NT2/D1 (cell line): ENCODE results near the gene AHR.
"Not testable (repeated sequence)": the region's sequence is repeated elsewhere in the genome, so short reads cannot be mapped to it uniquely, and the experiment has no call there.

ENCODE experiments used
- DNase-seq: peaks from one replicate; pipeline ENCODE4 v3.0.0-alpha.2; 2011; ENCODE audit warnings: low read depth, low spot score
- H3K27me3 ChIP-seq: 2 replicates; pipeline ENCODE4 v1.6.0; 2011; ENCODE audit warnings: mild to moderate bottlenecking; ENCODE audit not compliant: insufficient read length, insufficient read depth
- H3K36me3 ChIP-seq: 2 replicates; pipeline ENCODE4 v1.6.1; 2011; ENCODE audit warnings: mild to moderate bottlenecking, low read length, mixed read lengths; ENCODE audit not compliant: insufficient read depth, insufficient read length
- H3K4me1 ChIP-seq: 2 replicates; pipeline ENCODE4 v1.5.1; 2011; ENCODE audit not compliant: insufficient read depth, insufficient read length
- H3K4me3 ChIP-seq: 2 replicates; pipeline ENCODE4 v1.5.1; 2011; ENCODE audit warnings: low read depth; ENCODE audit not compliant: insufficient read length
- H3K9ac ChIP-seq: 2 replicates; pipeline ENCODE4 v1.6.0; 2011; ENCODE audit warnings: low read depth; ENCODE audit not compliant: insufficient read length
- H3K9me3 ChIP-seq: 2 replicates; pipeline ENCODE4 v1.5.1; 2011; ENCODE audit warnings: mild to moderate bottlenecking, low read length; ENCODE audit not compliant: insufficient read depth
- SUZ12 ChIP-seq: IDR thresholded peaks from 2 replicates; pipeline ENCODE4 v1.6.1; 2011; ENCODE audit not compliant: insufficient read length, insufficient read depth; ENCODE audit errors: extremely low read depth
- YY1 ChIP-seq: IDR thresholded peaks from 2 replicates; pipeline ENCODE4 v1.6.1; 2011; ENCODE audit not compliant: insufficient read length, insufficient read depth
- ZNF274 ChIP-seq: IDR thresholded peaks from 2 replicates; pipeline ENCODE4 v1.6.1; 2011; ENCODE audit warnings: mild to moderate bottlenecking, low read depth, low read length

The AHR gene

DNA sequence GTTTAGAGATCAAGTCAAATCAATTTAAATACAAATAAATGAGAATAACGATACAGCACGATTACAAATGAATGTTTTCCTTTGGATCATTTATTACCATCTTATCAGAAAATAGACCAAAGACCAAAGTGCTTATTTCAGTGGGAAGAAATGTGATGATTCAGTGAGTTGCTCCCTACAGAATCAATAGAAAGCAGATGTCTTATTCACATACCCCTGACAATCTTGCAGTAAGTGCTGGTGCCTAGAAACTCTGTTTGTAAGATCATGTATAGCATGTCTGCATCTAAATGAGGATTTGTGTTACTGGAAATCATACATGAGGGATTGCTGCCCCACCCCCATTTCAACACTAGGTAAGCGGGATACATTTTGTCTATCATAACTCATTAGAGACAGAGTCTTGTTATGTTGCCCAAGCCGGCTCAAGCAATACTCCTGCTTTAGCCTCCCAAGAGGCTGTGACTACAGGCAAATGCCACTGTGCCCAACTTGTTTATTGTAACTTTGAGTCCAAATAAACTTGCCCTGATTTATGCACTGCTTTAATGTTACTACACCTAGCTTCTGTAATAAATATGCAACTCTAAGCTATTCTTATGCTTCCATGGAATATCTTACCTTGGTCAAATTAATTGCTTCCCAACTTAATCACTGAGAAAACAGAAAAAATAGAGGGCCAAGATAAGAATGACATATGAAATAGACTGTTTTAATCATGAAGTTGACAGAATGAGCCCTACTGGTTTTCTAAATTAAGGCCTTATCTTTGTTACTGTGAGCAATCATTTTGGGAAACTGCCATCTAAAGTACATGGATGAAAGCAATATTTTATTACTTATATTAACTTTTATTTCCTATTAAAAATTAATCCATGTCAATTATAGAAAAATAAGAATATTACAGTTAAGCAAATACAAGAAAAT, 82.5 kb downstream of the AHR start:
- no peak for DNase-seq
- H3K9me3 ChIP-seq: no peaks in the 10 kb centered on the region
- no peaks in the 10 kb centered on the region for H3K4me1 ChIP-seq
- no peaks in the 10 kb centered on the region for H3K27me3 ChIP-seq
- H3K36me3 ChIP-seq: no peaks in the 10 kb centered on the region
- no peak overlapping the region for H3K9ac ChIP-seq
- no peak overlapping the region for H3K4me3 ChIP-seq
- no peak for TF ChIP-seq ZNF274
- TF ChIP-seq YY1: no peak
- no peak for TF ChIP-seq SUZ12

GRCh38 chr7:17382408-17383354, 84.2 kb downstream of the AHR start:
- not testable (repeated sequence) for H3K9ac ChIP-seq, H3K27me3 ChIP-seq, H3K9me3 ChIP-seq, H3K4me1 ChIP-seq, H3K36me3 ChIP-seq, DNase-seq, H3K4me3 ChIP-seq

- Histone ChIP-seq H3K9ac (no peak overlapping the region), H3K36me3 (no peaks in the 10 kb centered on the region), H3K9me3 (no peaks in the 10 kb centered on the region), H3K4me1 (no peaks in the 10 kb centered on the region), H3K27me3 (no peaks in the 10 kb centered on the region), H3K4me3 (no peak overlapping the region)
- TF ChIP-seq ZNF274 (no peak), SUZ12 (no peak), YY1 (no peak)
- DNase-seq: no peak
Observed at GRCh38 chr7:17384400-17384799, 85.9 kb downstream of the AHR start.

DNA sequence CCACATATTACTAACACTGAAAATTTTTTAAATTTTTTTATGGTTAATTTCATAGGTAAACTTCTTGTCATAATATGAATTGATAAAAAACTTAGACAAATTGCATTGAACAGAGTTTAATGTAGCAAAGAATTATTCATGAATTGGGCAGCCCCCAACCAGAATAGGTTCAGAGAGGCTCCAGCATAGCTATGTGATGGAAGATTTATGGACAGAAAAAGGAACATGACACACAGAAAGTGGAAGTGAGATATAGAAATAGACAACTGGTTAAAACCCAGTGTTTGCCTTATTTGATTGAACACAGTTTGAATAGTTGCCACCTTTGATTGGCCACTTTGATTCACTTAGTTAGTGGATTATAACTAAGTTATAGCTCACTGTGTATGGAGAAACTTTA, 87.2 kb downstream of the AHR start:
- H3K4me3 ChIP-seq: no peak overlapping the region
- no peaks in the 10 kb centered on the region for H3K27me3 ChIP-seq
- no peak overlapping the region for H3K9ac ChIP-seq
- no peaks in the 10 kb centered on the region for H3K9me3 ChIP-seq
- no peaks in the 10 kb centered on the region for H3K4me1 ChIP-seq
- no peak for TF ChIP-seq YY1
- no peak for TF ChIP-seq SUZ12
- no peak for TF ChIP-seq ZNF274
- no peaks in the 10 kb centered on the region for H3K36me3 ChIP-seq
- no peak for DNase-seq

DNA sequence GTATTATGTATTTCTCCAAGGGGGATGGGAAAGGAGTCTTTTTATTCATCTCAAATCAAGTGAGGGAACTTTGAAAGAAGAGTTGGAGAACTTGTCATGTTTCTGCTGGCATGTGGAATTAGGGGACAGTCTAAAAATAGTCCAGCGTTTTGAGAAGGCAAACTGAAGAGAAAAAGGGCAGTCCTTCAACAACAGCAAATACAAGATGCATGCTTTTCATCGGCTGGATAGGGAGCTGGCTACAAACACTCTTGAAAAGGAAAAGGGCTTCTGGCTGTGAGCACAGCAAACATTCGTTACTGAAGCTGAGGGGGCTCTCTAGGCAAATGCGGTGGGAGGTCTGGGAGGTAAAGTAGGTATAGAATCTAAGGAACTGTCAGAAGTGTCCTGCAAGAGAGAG, 91.9 kb downstream of the AHR start:
- H3K36me3 ChIP-seq: no peaks in the 10 kb centered on the region
- H3K9ac ChIP-seq: no peak overlapping the region
- no peaks in the 10 kb centered on the region for H3K27me3 ChIP-seq
- TF ChIP-seq ZNF274 (no peak), SUZ12 (no peak), YY1 (no peak)
- H3K9me3 ChIP-seq: peaks cover 24% of the 10 kb centered on the region
- DNase-seq: no peak
- no peaks in the 10 kb centered on the region for H3K4me1 ChIP-seq
- H3K4me3 ChIP-seq: no peak overlapping the region

DNA sequence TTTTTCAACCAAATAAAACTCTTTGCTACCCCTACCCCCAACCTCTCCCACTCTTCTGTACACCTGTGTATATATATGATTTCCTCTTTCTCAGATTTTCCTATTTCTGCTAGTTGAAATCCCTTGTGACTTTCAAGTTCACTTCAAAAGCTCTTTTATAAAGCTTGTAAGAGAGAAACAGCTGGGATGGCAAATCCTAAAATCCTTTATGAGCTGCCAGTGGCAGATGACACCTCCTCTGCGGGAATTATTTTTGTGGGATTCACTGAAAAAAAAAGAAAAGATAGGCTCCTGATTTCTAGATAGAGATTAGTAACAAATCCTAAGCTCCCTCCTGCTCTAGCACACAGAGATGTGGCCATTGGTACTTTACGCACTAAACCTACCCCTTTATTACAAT, 92.9 kb downstream of the AHR start:
- H3K4me3 ChIP-seq: no peak overlapping the region
- DNase-seq: no peak
- no peaks in the 10 kb centered on the region for H3K4me1 ChIP-seq
- no peaks in the 10 kb centered on the region for H3K27me3 ChIP-seq
- TF ChIP-seq ZNF274: no peak
- no peak for TF ChIP-seq SUZ12
- TF ChIP-seq YY1: no peak
- no peaks in the 10 kb centered on the region for H3K36me3 ChIP-seq
- no peak overlapping the region for H3K9ac ChIP-seq
- peaks cover 24% of the 10 kb centered on the region for H3K9me3 ChIP-seq

GRCh38 chr7:17392846-17393245, 94.4 kb downstream of the AHR start:
- TF ChIP-seq YY1 (no peak), SUZ12 (no peak), ZNF274 (no peak)
- H3K36me3 ChIP-seq: no peaks in the 10 kb centered on the region
- H3K27me3 ChIP-seq: no peaks in the 10 kb centered on the region
- no peaks in the 10 kb centered on the region for H3K4me1 ChIP-seq
- peaks cover 27% of the 10 kb centered on the region for H3K9me3 ChIP-seq
- DNase-seq: no peak
- H3K9ac ChIP-seq: no peak overlapping the region
- H3K4me3 ChIP-seq: no peak overlapping the region

- H3K36me3 ChIP-seq, H3K4me1 ChIP-seq, H3K27me3 ChIP-seq, DNase-seq, H3K4me3 ChIP-seq, H3K9ac ChIP-seq: not testable (repeated sequence)
- H3K9me3 ChIP-seq: peaks cover 27% of the 10 kb centered on the region
Observed at GRCh38 chr7:17394563-17394962, 96.1 kb downstream of the AHR start.
